DOHH2 (cell line): ENCODE measurements around the gene GALNT18.

Experiments
- H3F3A ChIP-seq: fragments of 200-600 bp; sonication (generic), shearing (Covaris generic); 2 replicates; pipeline ENCODE4 v1.6.0; 2016; ENCODE audit warnings: antibody characterized with exemption, mild to moderate bottlenecking; ENCODE audit not compliant: control insufficient read depth, insufficient read depth
- H3K27ac ChIP-seq: fragments of 200-600 bp; sonication (generic); 2 replicates; pipeline ENCODE4 v1.5.1; 2014; ENCODE audit warnings: low read depth, mild to moderate bottlenecking, low read length, moderate library complexity
- H3K27me3 ChIP-seq: fragments of 200-600 bp; sonication (generic); 2 replicates; pipeline ENCODE4 v1.6.1; 2014; ENCODE audit warnings: mild to moderate bottlenecking, low read length, mixed read lengths; ENCODE audit not compliant: control insufficient read depth
- H3K36me3 ChIP-seq: fragments of 200-600 bp; sonication (generic); 2 replicates; pipeline ENCODE4 v1.6.1; 2014; ENCODE audit warnings: mild to moderate bottlenecking, low read length, moderate library complexity, mixed read lengths; ENCODE audit not compliant: control insufficient read depth
- H3K4me1 ChIP-seq: fragments of 200-600 bp; sonication (generic); 2 replicates; pipeline ENCODE4 v1.6.1; 2014; ENCODE audit warnings: mild to moderate bottlenecking, low read length, mixed read lengths; ENCODE audit not compliant: control insufficient read depth
- H3K4me2 ChIP-seq: fragments of 200-600 bp; sonication (generic); 2 replicates; pipeline ENCODE4 v1.6.0; 2014; ENCODE audit warnings: mild to moderate bottlenecking, low read length, moderate library complexity
- H3K4me3 ChIP-seq: fragments of 200-600 bp; sonication (generic); 2 replicates; pipeline ENCODE4 v1.5.1; 2014; ENCODE audit warnings: mild to moderate bottlenecking, low read length, mixed read lengths
- H3K79me2 ChIP-seq: fragments of 200-600 bp; sonication (generic); 2 replicates; pipeline ENCODE4 v1.6.1; 2014; ENCODE audit warnings: mild to moderate bottlenecking, low read length, mixed read lengths; ENCODE audit not compliant: control insufficient read depth
- H3K9me2 ChIP-seq: fragments of 200-600 bp; sonication (generic); replicated peaks from 2 replicates; pipeline ENCODE4 v1.6.1; 2014; ENCODE audit warnings: mild to moderate bottlenecking, low read length, mixed read lengths; ENCODE audit not compliant: control insufficient read depth
- H3K9me3 ChIP-seq: fragments of 200-600 bp; sonication (generic); 2 replicates; pipeline ENCODE4 v1.6.1; 2014; ENCODE audit warnings: antibody characterized with exemption, low read length, mixed read lengths; ENCODE audit not compliant: control insufficient read depth, insufficient read depth
- H4K20me1 ChIP-seq: fragments of 200-600 bp; sonication (generic); 2 replicates; pipeline ENCODE4 v1.6.0; 2014; ENCODE audit warnings: low read depth, mild to moderate bottlenecking, antibody characterized with exemption, low read length, moderate library complexity; ENCODE audit not compliant: control insufficient read depth, insufficient read depth
- CTCF ChIP-seq: fragments of 200-600 bp; sonication (generic); IDR thresholded peaks from one replicate; pipeline ENCODE4 v1.5.1; 2014; ENCODE audit warnings: antibody characterized with exemption, mild to moderate bottlenecking, low read depth, low read length; ENCODE audit not compliant: poor library complexity, severe bottlenecking
- EZH2phosphoT487 ChIP-seq: fragments of 200-600 bp; sonication (generic); IDR thresholded peaks from 2 replicates; pipeline ENCODE4 v1.6.1; 2017; ENCODE audit warnings: borderline replicate concordance, mild to moderate bottlenecking, antibody characterized with exemption, low read length, moderate library complexity, mixed read lengths

GALNT18 gene

GRCh38 chr11:11519184-11519583 lies 102.6 kb downstream of the GALNT18 start:
- Histone ChIP-seq H3F3A (no peaks in the 10 kb centered on the region), H4K20me1 (no peaks in the 10 kb centered on the region), H3K9me3 (no peaks in the 10 kb centered on the region), H3K4me3 (no peak overlapping the region), H3K4me1 (no peaks in the 10 kb centered on the region), H3K27ac (no peak overlapping the region), H3K9me2 (no peaks in the 10 kb centered on the region), H3K36me3 (no peaks in the 10 kb centered on the region), H3K79me2 (no peaks in the 10 kb centered on the region), H3K4me2 (no peak overlapping the region), H3K27me3 (no peaks in the 10 kb centered on the region)
- no peak for TF ChIP-seq EZH2phosphoT487
- no peak for TF ChIP-seq CTCF

- Histone ChIP-seq H3K27me3 (no peaks in the 10 kb centered on the region), H3K4me3 (no peak overlapping the region), H3K9me3 (no peaks in the 10 kb centered on the region), H3K27ac (no peak overlapping the region), H3K4me1 (no peaks in the 10 kb centered on the region), H3K79me2 (no peaks in the 10 kb centered on the region), H3K36me3 (no peaks in the 10 kb centered on the region), H3K9me2 (no peaks in the 10 kb centered on the region), H3K4me2 (no peak overlapping the region), H3F3A (no peaks in the 10 kb centered on the region), H4K20me1 (no peaks in the 10 kb centered on the region)
- TF ChIP-seq CTCF (no peak), EZH2phosphoT487 (no peak)
These were observed 107.6 kb downstream of the GALNT18 start for GRCh38 chr11:11514246-11514645.

GRCh38 chr11:11513422-11513821 lies 108.4 kb downstream of the GALNT18 start:
- Histone ChIP-seq H4K20me1 (no peaks in the 10 kb centered on the region), H3F3A (no peaks in the 10 kb centered on the region), H3K9me3 (no peaks in the 10 kb centered on the region), H3K4me3 (no peak overlapping the region), H3K4me1 (no peaks in the 10 kb centered on the region), H3K79me2 (no peaks in the 10 kb centered on the region), H3K4me2 (no peak overlapping the region), H3K36me3 (no peaks in the 10 kb centered on the region), H3K9me2 (no peaks in the 10 kb centered on the region), H3K27me3 (no peaks in the 10 kb centered on the region), H3K27ac (no peak overlapping the region)
- TF ChIP-seq EZH2phosphoT487 (no peak), CTCF (no peak)

- Histone ChIP-seq H4K20me1 (no peaks in the 10 kb centered on the region), H3K27ac (no peak overlapping the region), H3K79me2 (no peaks in the 10 kb centered on the region), H3K9me3 (no peaks in the 10 kb centered on the region), H3K4me2 (no peak overlapping the region), H3K9me2 (no peaks in the 10 kb centered on the region), H3K36me3 (no peaks in the 10 kb centered on the region), H3K4me3 (no peak overlapping the region), H3K4me1 (no peaks in the 10 kb centered on the region), H3K27me3 (no peaks in the 10 kb centered on the region; the same call in 1 of the 2 replicates), H3F3A (no peaks in the 10 kb centered on the region)
- TF ChIP-seq EZH2phosphoT487 = no peak
- no peak for TF ChIP-seq CTCF
These were observed 108.9 kb downstream of the GALNT18 start for GRCh38 chr11:11512929-11513328.
